ENCODE data around the gene LRRC3C.

- TF ChIP-seq POLR2AphosphoS5 (IDR thresholded peaks at IDR 0.05; ENCODE audit: borderline replicate concordance, low read depth, low read length) (no peak), EZH2 (IDR thresholded peaks at IDR 0.05) (no peak)
Measured at GRCh38 chr17:39934324-39934723, 6.8 kb downstream of the LRRC3C start.

All from SK-N-MC (cell line).